OCI-LY3 (cell line): Measurements from ENCODE around the gene ALKBH2.

Source experiments
- CTCF ChIP-seq: fragments of 200-600, 300-600 bp; sonication (generic); IDR thresholded peaks from 2 replicates; pipeline ENCODE4 v1.5.1; 2014; ENCODE audit warnings: antibody characterized with exemption, low read length, low read depth
- EZH2phosphoT487 ChIP-seq: fragments of 200-600 bp; shearing (Covaris generic); IDR thresholded peaks from 2 replicates; pipeline ENCODE4 v1.6.1; 2018; ENCODE audit warnings: antibody characterized with exemption, mixed run types, low read depth

GRCh38 chr12:109126784-109127183 is 33.5 kb upstream of the ALKBH2 start:
- no peak for TF ChIP-seq CTCF
- no peak for TF ChIP-seq EZH2phosphoT487
